ENCODE results near the gene MAN2A1.
"Not testable (repeated sequence)": the region's sequence is repeated elsewhere in the genome, so short reads cannot be mapped to it uniquely, and the experiment has no call there.

MAN2A1 gene

DNA sequence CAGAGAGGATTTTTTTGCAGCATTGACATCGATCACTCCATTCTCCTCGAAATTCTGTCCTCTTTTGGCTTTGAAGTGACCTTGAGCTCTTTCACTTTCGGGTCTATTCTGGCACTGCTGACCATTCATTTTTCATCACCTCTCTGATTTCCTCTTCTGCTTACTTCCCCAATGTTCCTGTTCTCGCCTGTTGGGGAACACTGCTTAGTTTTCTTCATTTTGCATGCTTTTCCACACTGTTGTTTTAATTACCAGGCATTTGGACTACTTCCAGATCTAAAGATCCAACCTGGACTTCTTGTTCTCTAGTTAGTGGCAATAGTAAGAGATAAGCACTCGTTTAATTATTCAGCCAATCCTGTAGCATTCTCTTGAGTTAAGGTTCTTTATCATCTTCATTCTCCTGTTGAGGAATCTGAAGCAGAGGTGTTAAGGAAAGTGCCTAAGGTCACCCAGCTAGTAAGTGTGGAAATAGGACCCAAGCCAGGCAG is 53.4 kb downstream of the MAN2A1 start:
- Mint-ChIP-seq H3K27ac (no peak overlapping the region), H3K9me3 (no peaks in the 10 kb centered on the region), H3K36me3 (ENCODE audit: low read depth) (peaks cover 76% of the 10 kb centered on the region), H3K4me1 (ENCODE audit: low read depth) (peaks cover 65% of the 10 kb centered on the region), H3K27me3 (no peaks in the 10 kb centered on the region), H3K4me3 (no peak overlapping the region)
- DNase-seq: no peak

DNA sequence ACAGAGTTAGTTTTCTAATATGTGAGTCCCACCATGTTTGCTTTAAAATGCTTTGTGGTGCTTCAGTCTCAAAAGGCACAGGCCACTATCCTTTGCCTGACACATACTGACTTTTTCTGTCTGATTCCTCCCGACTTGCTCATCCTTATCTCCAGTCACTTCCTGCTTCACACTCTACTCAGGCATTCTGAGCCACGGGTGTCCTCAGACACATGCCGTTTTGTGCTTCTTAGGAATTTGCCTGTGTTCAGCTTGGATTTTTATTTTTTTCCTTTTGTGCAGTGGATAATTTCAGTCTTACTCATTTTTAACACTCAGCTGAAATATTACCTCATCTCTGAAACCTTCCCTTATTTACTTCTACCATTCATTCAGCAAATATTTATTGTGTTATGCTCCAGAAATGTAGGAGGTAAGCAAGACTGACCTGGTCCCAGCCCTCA is 54.1 kb downstream of the MAN2A1 start:
- H3K9me3 Mint-ChIP-seq: no peaks in the 10 kb centered on the region

GRCh38 chr5:109744261-109744660 is 54.5 kb downstream of the MAN2A1 start:
- no peak for DNase-seq
- no peak overlapping the region for H3K4me3 Mint-ChIP-seq
- H3K4me1 Mint-ChIP-seq (ENCODE audit: low read depth): peaks cover 68% of the 10 kb centered on the region
- peak overlapping the region; percentile 30 for H3K27ac Mint-ChIP-seq
- no peaks in the 10 kb centered on the region for H3K9me3 Mint-ChIP-seq
- no peaks in the 10 kb centered on the region for H3K27me3 Mint-ChIP-seq
- H3K36me3 Mint-ChIP-seq (ENCODE audit: low read depth): peaks cover 70% of the 10 kb centered on the region

More for the DNA sequence above, 54.1 kb downstream of the MAN2A1 start:
- Mint-ChIP-seq H3K36me3 (ENCODE audit: low read depth) (peaks cover 75% of the 10 kb centered on the region), H3K27me3 (no peaks in the 10 kb centered on the region), H3K4me1 (ENCODE audit: low read depth) (peaks cover 66% of the 10 kb centered on the region), H3K27ac (peak overlapping the region; percentile 10), H3K4me3 (no peak overlapping the region)
- DNase-seq: no peak

DNA sequence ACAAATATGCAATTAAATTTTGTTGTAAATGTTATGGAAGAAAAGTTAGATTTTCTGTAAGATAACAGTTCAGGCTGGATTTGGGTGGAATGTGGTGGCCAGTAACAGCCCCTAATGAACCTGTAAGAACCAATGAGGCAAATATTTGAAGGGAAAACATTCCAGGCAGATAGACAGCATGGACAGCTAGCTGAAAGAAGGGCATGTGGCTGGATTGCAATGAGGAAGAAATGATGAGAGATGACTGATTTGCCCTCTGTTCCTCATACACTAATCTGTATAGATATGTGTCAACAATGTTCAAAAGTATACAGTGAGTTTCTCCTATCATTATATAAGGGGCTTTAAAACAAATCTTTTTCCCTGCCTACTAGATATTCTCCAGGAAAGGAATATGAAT is 58.8 kb downstream of the MAN2A1 start:
- peaks cover 57% of the 10 kb centered on the region for H3K4me1 Mint-ChIP-seq (ENCODE audit: low read depth)
- no peaks in the 10 kb centered on the region for H3K9me3 Mint-ChIP-seq
- H3K4me3 Mint-ChIP-seq: no peak overlapping the region
- H3K36me3 Mint-ChIP-seq (ENCODE audit: low read depth): peaks cover 51% of the 10 kb centered on the region
- DNase-seq: no peak
- H3K27ac Mint-ChIP-seq: peak overlapping the region; percentile 51
- no peaks in the 10 kb centered on the region for H3K27me3 Mint-ChIP-seq

DNA sequence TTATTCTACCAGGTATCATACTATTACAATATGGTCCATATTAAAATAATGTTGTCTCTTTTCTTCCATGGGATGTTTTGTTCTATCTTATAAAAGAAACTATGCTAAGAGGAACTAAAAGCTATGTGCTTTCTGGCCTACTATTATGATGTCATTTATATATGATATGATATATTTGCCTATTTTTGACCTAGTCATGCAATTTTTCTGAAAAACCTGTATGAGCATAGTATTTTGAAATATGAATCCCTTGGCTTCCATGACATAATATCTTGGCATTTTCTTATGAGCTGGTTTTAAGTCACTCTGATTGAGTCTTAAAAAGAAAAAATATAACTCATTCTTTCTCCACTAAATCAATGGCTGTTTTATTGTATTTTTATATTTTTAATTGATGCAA is 60.7 kb downstream of the MAN2A1 start:
- Mint-ChIP-seq H3K27ac (no peak overlapping the region), H3K9me3 (no peaks in the 10 kb centered on the region), H3K36me3 (ENCODE audit: low read depth) (peaks cover 48% of the 10 kb centered on the region), H3K4me1 (ENCODE audit: low read depth) (peaks cover 49% of the 10 kb centered on the region), H3K27me3 (no peaks in the 10 kb centered on the region), H3K4me3 (no peak overlapping the region)
- DNase-seq: no peak

DNA sequence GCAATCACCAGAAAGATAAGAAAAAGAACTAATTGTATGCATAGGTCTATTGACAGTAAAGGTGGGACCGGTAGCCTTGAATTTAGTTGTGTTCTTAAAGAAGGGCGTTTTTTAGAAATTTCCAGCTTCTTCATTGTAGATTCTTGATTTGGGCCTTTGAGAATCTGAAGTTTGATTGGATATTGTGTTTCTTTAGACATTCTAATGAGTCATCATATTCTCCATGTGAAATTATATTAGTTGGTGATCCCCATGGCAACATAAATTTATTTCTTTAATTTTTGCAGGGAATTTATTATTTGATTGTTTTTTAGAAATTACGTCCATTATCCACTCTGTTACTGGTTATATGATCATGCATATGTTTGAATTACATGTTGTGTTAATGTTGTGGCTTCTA is 63.6 kb downstream of the MAN2A1 start:
- H3K27me3 Mint-ChIP-seq: no peaks in the 10 kb centered on the region
- no peaks in the 10 kb centered on the region for H3K9me3 Mint-ChIP-seq
- peaks cover 63% of the 10 kb centered on the region for H3K36me3 Mint-ChIP-seq (ENCODE audit: low read depth)
- no peak overlapping the region for H3K4me3 Mint-ChIP-seq
- DNase-seq: no peak
- H3K4me1 Mint-ChIP-seq (ENCODE audit: low read depth): peaks cover 38% of the 10 kb centered on the region
- H3K27ac Mint-ChIP-seq: no peak overlapping the region

DNA sequence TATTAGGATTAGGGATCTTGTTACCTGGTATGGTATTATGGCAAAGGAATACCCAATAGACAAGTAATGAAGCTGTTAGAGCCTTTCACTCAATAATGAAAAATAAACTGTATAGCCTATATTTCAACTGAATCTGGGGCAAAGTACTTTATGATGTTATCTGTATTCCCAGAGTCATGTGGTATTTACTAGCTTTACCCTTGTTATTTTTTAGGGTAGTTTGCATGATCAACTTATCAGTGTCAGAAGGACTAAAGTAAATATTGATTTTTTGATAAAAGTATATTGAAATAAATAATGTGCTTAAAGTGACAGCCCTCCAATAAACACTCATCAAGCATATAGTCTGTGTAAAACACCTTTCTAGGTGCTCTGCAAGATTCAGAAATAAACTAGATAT is 64.6 kb downstream of the MAN2A1 start:
- peaks cover 65% of the 10 kb centered on the region for H3K36me3 Mint-ChIP-seq (ENCODE audit: low read depth)
- no peak for DNase-seq
- H3K27me3 Mint-ChIP-seq: no peaks in the 10 kb centered on the region
- no peak overlapping the region for H3K4me3 Mint-ChIP-seq
- no peaks in the 10 kb centered on the region for H3K9me3 Mint-ChIP-seq
- no peak overlapping the region for H3K27ac Mint-ChIP-seq
- H3K4me1 Mint-ChIP-seq (ENCODE audit: low read depth): peaks cover 37% of the 10 kb centered on the region

DNA sequence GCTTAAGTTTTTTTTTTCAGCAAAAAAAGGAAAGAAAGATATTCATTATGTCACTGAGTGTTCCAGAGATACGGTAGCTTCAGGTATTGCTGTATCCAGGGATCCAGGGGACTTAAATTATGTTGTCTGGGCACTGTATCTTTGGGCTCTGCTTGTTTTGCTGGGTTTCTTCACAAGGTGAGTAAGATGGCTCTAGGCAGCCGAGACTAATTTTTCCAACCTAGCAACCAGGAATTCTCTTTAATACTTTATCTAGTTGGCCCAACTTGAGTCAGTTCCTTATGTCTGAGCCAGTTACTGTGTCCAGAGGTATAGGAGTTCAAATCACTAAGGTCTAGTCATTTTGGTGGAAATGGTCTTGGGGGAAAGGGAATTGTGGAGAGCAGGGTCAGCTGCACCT is 66.0 kb downstream of the MAN2A1 start:
- H3K9me3 Mint-ChIP-seq: peaks cover 8% of the 10 kb centered on the region
- H3K27me3 Mint-ChIP-seq: no peaks in the 10 kb centered on the region
- H3K27ac Mint-ChIP-seq: no peak overlapping the region
- no peak for DNase-seq
- peaks cover 74% of the 10 kb centered on the region for H3K36me3 Mint-ChIP-seq (ENCODE audit: low read depth)
- H3K4me1 Mint-ChIP-seq (ENCODE audit: low read depth): peaks cover 36% of the 10 kb centered on the region
- no peak overlapping the region for H3K4me3 Mint-ChIP-seq

GRCh38 chr5:109756543-109757185 is 66.9 kb downstream of the MAN2A1 start:
- H3K9me3 Mint-ChIP-seq: peaks cover 8% of the 10 kb centered on the region
- H3K27ac Mint-ChIP-seq: no peak overlapping the region
- peaks cover 32% of the 10 kb centered on the region for H3K4me1 Mint-ChIP-seq (ENCODE audit: low read depth)
- no peak for DNase-seq
- no peaks in the 10 kb centered on the region for H3K27me3 Mint-ChIP-seq
- no peak overlapping the region for H3K4me3 Mint-ChIP-seq
- H3K36me3 Mint-ChIP-seq (ENCODE audit: low read depth): peaks cover 72% of the 10 kb centered on the region

GRCh38 chr5:109757490-109757889 is 67.8 kb downstream of the MAN2A1 start:
- Mint-ChIP-seq H3K36me3 (ENCODE audit: low read depth) (peaks cover 70% of the 10 kb centered on the region), H3K4me3 (no peak overlapping the region), H3K9me3 (peaks cover 8% of the 10 kb centered on the region), H3K27me3 (no peaks in the 10 kb centered on the region), H3K4me1 (ENCODE audit: low read depth) (peaks cover 27% of the 10 kb centered on the region), H3K27ac (no peak overlapping the region)
- no peak for DNase-seq

GRCh38 chr5:109759306-109759705 is 69.6 kb downstream of the MAN2A1 start:
- H3K27me3 Mint-ChIP-seq: no peaks in the 10 kb centered on the region
- peaks cover 67% of the 10 kb centered on the region for H3K36me3 Mint-ChIP-seq (ENCODE audit: low read depth)
- DNase-seq: no peak
- H3K9me3 Mint-ChIP-seq: peaks cover 8% of the 10 kb centered on the region
- H3K27ac Mint-ChIP-seq: no peak overlapping the region
- no peak overlapping the region for H3K4me3 Mint-ChIP-seq
- H3K4me1 Mint-ChIP-seq (ENCODE audit: low read depth): peaks cover 19% of the 10 kb centered on the region

- Mint-ChIP-seq H3K4me1 (ENCODE audit: low read depth) (peaks cover 21% of the 10 kb centered on the region), H3K36me3 (ENCODE audit: low read depth) (peaks cover 67% of the 10 kb centered on the region)
- H3K4me3 Mint-ChIP-seq, H3K27ac Mint-ChIP-seq, H3K27me3 Mint-ChIP-seq, DNase-seq, H3K9me3 Mint-ChIP-seq: not testable (repeated sequence)
Measured at GRCh38 chr5:109760130-109760529, 70.4 kb downstream of the MAN2A1 start.

DNA sequence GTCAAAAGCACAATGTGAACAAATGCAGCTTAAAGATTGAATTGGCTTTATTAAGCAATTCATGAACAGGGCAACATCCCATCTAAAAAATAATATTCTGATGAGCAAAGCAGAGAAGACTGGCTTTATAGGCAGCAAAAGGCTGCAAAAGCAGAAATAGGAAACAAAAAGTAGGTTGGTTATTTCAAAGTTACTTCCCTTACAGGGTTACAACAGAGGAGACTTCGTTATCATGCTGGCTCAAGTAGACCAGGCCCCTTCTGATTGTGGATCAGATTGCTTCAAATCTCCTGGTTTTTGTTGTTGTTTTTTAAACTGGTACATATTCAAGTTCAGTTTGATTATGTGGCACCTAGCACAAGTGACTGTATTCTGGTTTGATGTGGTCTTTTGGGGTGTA is 73.1 kb downstream of the MAN2A1 start:
- DNase-seq: no peak
- Mint-ChIP-seq H3K36me3 (ENCODE audit: low read depth) (peaks cover 68% of the 10 kb centered on the region), H3K4me1 (ENCODE audit: low read depth) (peaks cover 24% of the 10 kb centered on the region), H3K27ac (no peak overlapping the region), H3K4me3 (no peak overlapping the region), H3K9me3 (peaks cover 8% of the 10 kb centered on the region), H3K27me3 (no peaks in the 10 kb centered on the region)

- Mint-ChIP-seq H3K9me3 (no peaks in the 10 kb centered on the region), H3K36me3 (ENCODE audit: low read depth) (peaks cover 78% of the 10 kb centered on the region), H3K27ac (no peak overlapping the region), H3K4me1 (ENCODE audit: low read depth) (peaks cover 10% of the 10 kb centered on the region), H3K27me3 (no peaks in the 10 kb centered on the region), H3K4me3 (no peak overlapping the region)
- no peak for DNase-seq
Measured at GRCh38 chr5:109767184-109767995, 77.7 kb downstream of the MAN2A1 start.

- Mint-ChIP-seq H3K27me3 (no peaks in the 10 kb centered on the region), H3K4me3 (no peak overlapping the region), H3K9me3 (no peaks in the 10 kb centered on the region), H3K27ac (no peak overlapping the region), H3K36me3 (ENCODE audit: low read depth) (peaks cover 78% of the 10 kb centered on the region), H3K4me1 (ENCODE audit: low read depth) (peaks cover 10% of the 10 kb centered on the region)
- DNase-seq: no peak
Measured at GRCh38 chr5:109767997-109768396, 78.3 kb downstream of the MAN2A1 start.
